Measurements from ENCODE around the gene ABI1. TPM values are rescaled to one million over a fixed set of nuclear protein-coding genes. Genes with fewer than 3 reads are reported as not detected.

ABI1 gene
- total RNA-seq, 1 donor from 2014 or later, result 29.2 TPM

GRCh38 chr10:26815500-26815899 is 45.3 kb downstream of the ABI1 start:
- Histone ChIP-seq H3K9me3 (replicated peaks) (no peaks in the 10 kb centered on the region), H3K4me1 (peaks cover 13% of the 10 kb centered on the region), H3K36me3 (no peaks in the 10 kb centered on the region), H3K4me3 (no peak overlapping the region), H3K27me3 (ENCODE audit: low read depth) (no peaks in the 10 kb centered on the region), H3K27ac (replicated peaks) (no peak overlapping the region)
- TF ChIP-seq CTCF (IDR thresholded peaks at IDR 0.05; ENCODE audit: borderline replicate concordance), result no peak
- DNase-seq, result no peak
- intact Hi-C loops (cut with micrococcal nuclease), result loop anchor here (10.0 kb wide), 1 partner anchor 51 kb away; no protein-coding TSS in a partner anchor

- H3K4me1 ChIP-seq, result peaks cover 6% of the 10 kb centered on the region
- peaks cover 4% of the 10 kb centered on the region for H3K36me3 ChIP-seq
- no peak for TF ChIP-seq CTCF (IDR thresholded peaks at IDR 0.05; ENCODE audit: borderline replicate concordance)
- no peak overlapping the region for H3K27ac ChIP-seq (replicated peaks)
- DNase-seq, result no peak
- intact Hi-C loops (cut with micrococcal nuclease), result loop anchor here (10.0 kb wide), 1 partner anchor 46 kb away; no protein-coding TSS in a partner anchor
- H3K27me3 ChIP-seq (ENCODE audit: low read depth), result no peaks in the 10 kb centered on the region
- H3K4me3 ChIP-seq, result no peak overlapping the region
- H3K9me3 ChIP-seq (replicated peaks), result no peaks in the 10 kb centered on the region
These were observed 50.2 kb downstream of the ABI1 start for GRCh38 chr10:26810435-26811026.

- Histone ChIP-seq H3K9me3 (replicated peaks) (no peaks in the 10 kb centered on the region), H3K36me3 (peaks cover 4% of the 10 kb centered on the region), H3K4me3 (no peak overlapping the region), H3K27ac (replicated peaks) (no peak overlapping the region), H3K4me1 (peaks cover 11% of the 10 kb centered on the region), H3K27me3 (ENCODE audit: low read depth) (no peaks in the 10 kb centered on the region)
- TF ChIP-seq CTCF (IDR thresholded peaks at IDR 0.05; ENCODE audit: borderline replicate concordance), result no peak
- DNase-seq, result no peak
- intact Hi-C loops (cut with micrococcal nuclease), result loop anchor here (10.0 kb wide), 1 partner anchor 45 kb away; no protein-coding TSS in a partner anchor
These were observed 50.8 kb downstream of the ABI1 start for GRCh38 chr10:26809973-26810372.

- no peak for TF ChIP-seq CTCF (IDR thresholded peaks at IDR 0.05; ENCODE audit: borderline replicate concordance)
- Histone ChIP-seq H3K27me3 (ENCODE audit: low read depth) (no peaks in the 10 kb centered on the region), H3K9me3 (replicated peaks) (no peaks in the 10 kb centered on the region), H3K4me1 (peaks cover 35% of the 10 kb centered on the region), H3K4me3 (no peak overlapping the region), H3K27ac (replicated peaks) (no peak overlapping the region), H3K36me3 (peaks cover 4% of the 10 kb centered on the region)
- intact Hi-C loops (cut with micrococcal nuclease), result no loop called here
- DNase-seq, result no peak
These were observed 53.2 kb downstream of the ABI1 start for GRCh38 chr10:26807532-26807931.

GRCh38 chr10:26806557-26806956 is 54.2 kb downstream of the ABI1 start:
- intact Hi-C loops (cut with micrococcal nuclease), result no loop called here
- peaks cover 4% of the 10 kb centered on the region for H3K36me3 ChIP-seq
- TF ChIP-seq CTCF (IDR thresholded peaks at IDR 0.05; ENCODE audit: borderline replicate concordance), result no peak
- no peaks in the 10 kb centered on the region for H3K27me3 ChIP-seq (ENCODE audit: low read depth)
- H3K4me1 ChIP-seq, result peaks cover 45% of the 10 kb centered on the region
- H3K27ac ChIP-seq (replicated peaks), result no peak overlapping the region
- DNase-seq, result no peak
- no peak overlapping the region for H3K4me3 ChIP-seq
- H3K9me3 ChIP-seq (replicated peaks), result no peaks in the 10 kb centered on the region

All from left ventricle myocardium inferior (tissue), 1 donor.